ENCODE results near the gene OR51I1. TPM values are rescaled to one million over a fixed set of nuclear protein-coding genes. Genes with fewer than 3 reads are reported as not detected.

The OR51I1 gene
- polyA plus RNA-seq, 2 of the 4 experiments (the other 2 are of a cell fraction), result not detected

DNA sequence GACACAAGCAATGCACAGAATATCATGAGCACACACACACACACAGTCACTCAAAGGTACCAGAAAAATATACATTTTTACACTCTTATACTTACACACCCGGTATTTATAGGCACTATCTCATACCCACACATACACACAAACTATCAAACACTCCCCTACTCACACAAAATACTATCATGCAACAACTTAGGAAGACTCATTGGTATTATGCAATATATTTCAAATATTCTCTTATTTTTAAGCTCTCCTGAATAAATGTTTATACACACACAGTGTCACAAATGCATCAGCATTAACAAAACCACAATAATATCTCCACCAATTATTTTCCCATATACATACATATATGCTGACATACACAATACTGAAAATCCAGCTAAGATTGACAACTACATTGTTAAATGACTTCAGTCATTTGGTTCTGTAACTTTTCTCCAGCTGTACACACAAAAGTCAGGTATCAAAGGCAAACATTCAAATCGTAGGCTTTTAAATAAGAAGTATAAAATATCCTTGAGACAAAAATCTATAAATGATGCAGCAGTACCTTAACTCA is 2.6 kb upstream of the OR51I1 start:
- no peak for FAIRE-seq
- peak; percentile 65 for TF ChIP-seq MAFK (IDR thresholded peaks at IDR 0.05; ENCODE audit: partially characterized antibody)
- no peak for TF ChIP-seq HES2 (IDR thresholded peaks at IDR 0.05)
- TF ChIP-seq ZC3H11A (IDR thresholded peaks at IDR 0.05), result no peak
- Histone ChIP-seq H3K4me3 (no peak overlapping the region), H3K27ac (no peak overlapping the region), H3K4me2 (no peak overlapping the region), H3K9me3 (no peaks in the 10 kb centered on the region), H3K4me1 (no peaks in the 10 kb centered on the region)
- WGBS (ENCODE audit: missing lambda C conversion rate), result 1% methylated on average over 2 of the region's 2 CpGs
- ATAC-seq, result no peak
- ChIA-PET POLR2A (no interaction called here), CTCF (interaction anchor here (0.5 kb wide), 1 partner anchor 111 kb away, joined by 5 read pairs; no protein-coding TSS in a partner anchor)
- DNase-seq (ENCODE audit: low read depth in 1 of 2, low spot score in 1 of 2), result no peak

DNA sequence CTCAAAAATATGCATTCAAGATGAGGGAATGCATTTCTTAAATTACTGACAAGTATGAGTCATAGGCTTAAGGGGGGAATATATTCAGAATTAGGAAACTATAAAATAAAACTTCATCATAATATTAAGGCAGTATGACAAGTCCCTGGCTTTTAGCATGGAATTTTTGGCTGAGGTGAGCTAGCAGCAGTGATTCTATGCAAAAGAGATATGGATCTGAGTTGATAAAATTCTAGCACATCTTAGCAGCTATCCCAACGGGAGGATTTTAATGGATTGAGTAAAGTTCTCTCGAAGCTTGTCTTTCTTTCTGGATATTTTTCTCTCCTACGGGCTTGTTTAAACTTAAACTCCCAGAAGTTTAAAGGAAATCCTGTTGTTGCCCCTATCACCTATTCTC is 18.2 kb downstream of the OR51I1 start:
- 15% methylated on average over 3 of the region's 3 CpGs for WGBS (ENCODE audit: missing lambda C conversion rate)
- DNase-seq (ENCODE audit: low read depth in 1 of 2, low spot score in 1 of 2) (no peak), FAIRE-seq (no peak), ATAC-seq (no peak)
- ChIA-PET POLR2A (no interaction called here), CTCF (interaction anchor here (1.4 kb wide), 1 partner anchor 53 kb away, joined by 5 read pairs; no protein-coding TSS in a partner anchor)
- H3K4me3 ChIP-seq, result no peak overlapping the region
- TF ChIP-seq CHD4 (IDR thresholded peaks at IDR 0.05; ENCODE audit: borderline replicate concordance) (no peak), FOSL2 (IDR thresholded peaks at IDR 0.05) (no peak), FOSL2 (CRISPR knock-in tag; IDR thresholded peaks at IDR 0.05) (peak; percentile 46; the same call in 1 of the 2 replicates), EHMT2 (IDR thresholded peaks at IDR 0.05; ENCODE audit: low read depth) (no peak), RARB (CRISPR knock-in tag; IDR thresholded peaks at IDR 0.05) (no peak)
- TF ChIP-seq, protein P1, sequence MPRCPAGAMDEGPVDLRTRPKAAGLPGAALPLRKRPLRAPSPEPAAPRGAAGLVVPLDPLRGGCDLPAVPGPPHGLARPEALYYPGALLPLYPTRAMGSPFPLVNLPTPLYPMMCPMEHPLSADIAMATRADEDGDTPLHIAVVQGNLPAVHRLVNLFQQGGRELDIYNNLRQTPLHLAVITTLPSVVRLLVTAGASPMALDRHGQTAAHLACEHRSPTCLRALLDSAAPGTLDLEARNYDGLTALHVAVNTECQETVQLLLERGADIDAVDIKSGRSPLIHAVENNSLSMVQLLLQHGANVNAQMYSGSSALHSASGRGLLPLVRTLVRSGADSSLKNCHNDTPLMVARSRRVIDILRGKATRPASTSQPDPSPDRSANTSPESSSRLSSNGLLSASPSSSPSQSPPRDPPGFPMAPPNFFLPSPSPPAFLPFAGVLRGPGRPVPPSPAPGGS (IDR thresholded peaks at IDR 0.05), result no peak
- H3K4me2 ChIP-seq, result no peak overlapping the region
- no peaks in the 10 kb centered on the region for H3K4me1 ChIP-seq
- no peaks in the 10 kb centered on the region for H3K9me3 ChIP-seq
- no peak overlapping the region for H3K27ac ChIP-seq

GRCh38 chr11:5421811-5422210 is 19.5 kb downstream of the OR51I1 start, which contains the start of gene OR51Q1:
OR51Q1 (plus strand) TSS chr11:5422111; CDS start chr11:5422201, 90 bp downstream.
- H3K9me3 ChIP-seq, result no peaks in the 10 kb centered on the region
- H3K4me2 ChIP-seq, result no peak within 1 kb of the TSS
- FAIRE-seq (no peak), DNase-seq (ENCODE audit: low read depth in 1 of 2, low spot score in 1 of 2) (no peak), ATAC-seq (no peak)
- no peaks in the 10 kb centered on the region for H3K4me1 ChIP-seq
- 33% methylated on average over 1 of the region's 1 CpG for WGBS (ENCODE audit: missing lambda C conversion rate)
- ChIA-PET CTCF (no interaction called here), POLR2A (no interaction called here)
- H3K4me3 ChIP-seq, result no peak within 1 kb of the TSS
- H3K27ac ChIP-seq, result no peak within 1 kb of the TSS
- TF ChIP-seq, protein P2, sequence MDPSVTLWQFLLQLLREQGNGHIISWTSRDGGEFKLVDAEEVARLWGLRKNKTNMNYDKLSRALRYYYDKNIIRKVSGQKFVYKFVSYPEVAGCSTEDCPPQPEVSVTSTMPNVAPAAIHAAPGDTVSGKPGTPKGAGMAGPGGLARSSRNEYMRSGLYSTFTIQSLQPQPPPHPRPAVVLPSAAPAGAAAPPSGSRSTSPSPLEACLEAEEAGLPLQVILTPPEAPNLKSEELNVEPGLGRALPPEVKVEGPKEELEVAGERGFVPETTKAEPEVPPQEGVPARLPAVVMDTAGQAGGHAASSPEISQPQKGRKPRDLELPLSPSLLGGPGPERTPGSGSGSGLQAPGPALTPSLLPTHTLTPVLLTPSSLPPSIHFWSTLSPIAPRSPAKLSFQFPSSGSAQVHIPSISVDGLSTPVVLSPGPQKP (IDR thresholded peaks at IDR 0.05; ENCODE audit: low read depth, low read length), result no peak
- TF ChIP-seq, protein P3, sequence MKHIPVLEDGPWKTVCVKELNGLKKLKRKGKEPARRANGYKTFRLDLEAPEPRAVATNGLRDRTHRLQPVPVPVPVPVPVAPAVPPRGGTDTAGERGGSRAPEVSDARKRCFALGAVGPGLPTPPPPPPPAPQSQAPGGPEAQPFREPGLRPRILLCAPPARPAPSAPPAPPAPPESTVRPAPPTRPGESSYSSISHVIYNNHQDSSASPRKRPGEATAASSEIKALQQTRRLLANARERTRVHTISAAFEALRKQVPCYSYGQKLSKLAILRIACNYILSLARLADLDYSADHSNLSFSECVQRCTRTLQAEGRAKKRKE (CRISPR knock-in tag; IDR thresholded peaks at IDR 0.05; ENCODE audit: low read depth), result no peak
- TF ChIP-seq TP53 (CRISPR knock-in tag; IDR thresholded peaks at IDR 0.05), result no peak
- no peak for TF ChIP-seq HEYL (CRISPR knock-in tag; IDR thresholded peaks at IDR 0.05)
- TF ChIP-seq, protein P4, sequence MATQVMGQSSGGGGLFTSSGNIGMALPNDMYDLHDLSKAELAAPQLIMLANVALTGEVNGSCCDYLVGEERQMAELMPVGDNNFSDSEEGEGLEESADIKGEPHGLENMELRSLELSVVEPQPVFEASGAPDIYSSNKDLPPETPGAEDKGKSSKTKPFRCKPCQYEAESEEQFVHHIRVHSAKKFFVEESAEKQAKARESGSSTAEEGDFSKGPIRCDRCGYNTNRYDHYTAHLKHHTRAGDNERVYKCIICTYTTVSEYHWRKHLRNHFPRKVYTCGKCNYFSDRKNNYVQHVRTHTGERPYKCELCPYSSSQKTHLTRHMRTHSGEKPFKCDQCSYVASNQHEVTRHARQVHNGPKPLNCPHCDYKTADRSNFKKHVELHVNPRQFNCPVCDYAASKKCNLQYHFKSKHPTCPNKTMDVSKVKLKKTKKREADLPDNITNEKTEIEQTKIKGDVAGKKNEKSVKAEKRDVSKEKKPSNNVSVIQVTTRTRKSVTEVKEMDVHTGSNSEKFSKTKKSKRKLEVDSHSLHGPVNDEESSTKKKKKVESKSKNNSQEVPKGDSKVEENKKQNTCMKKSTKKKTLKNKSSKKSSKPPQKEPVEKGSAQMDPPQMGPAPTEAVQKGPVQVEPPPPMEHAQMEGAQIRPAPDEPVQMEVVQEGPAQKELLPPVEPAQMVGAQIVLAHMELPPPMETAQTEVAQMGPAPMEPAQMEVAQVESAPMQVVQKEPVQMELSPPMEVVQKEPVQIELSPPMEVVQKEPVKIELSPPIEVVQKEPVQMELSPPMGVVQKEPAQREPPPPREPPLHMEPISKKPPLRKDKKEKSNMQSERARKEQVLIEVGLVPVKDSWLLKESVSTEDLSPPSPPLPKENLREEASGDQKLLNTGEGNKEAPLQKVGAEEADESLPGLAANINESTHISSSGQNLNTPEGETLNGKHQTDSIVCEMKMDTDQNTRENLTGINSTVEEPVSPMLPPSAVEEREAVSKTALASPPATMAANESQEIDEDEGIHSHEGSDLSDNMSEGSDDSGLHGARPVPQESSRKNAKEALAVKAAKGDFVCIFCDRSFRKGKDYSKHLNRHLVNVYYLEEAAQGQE (IDR thresholded peaks at IDR 0.05), result no peak
- no peak for TF ChIP-seq HES2 (IDR thresholded peaks at IDR 0.05)
- TF ChIP-seq JUN (IDR thresholded peaks at IDR 0.05), result no peak
- TF ChIP-seq NR3C1 (IDR thresholded peaks at IDR 0.05), result no peak
- TF ChIP-seq KDM1A (IDR thresholded peaks at IDR 0.05; ENCODE audit: low read depth), result no peak
- no peak for TF ChIP-seq HOXA7 (CRISPR knock-in tag; IDR thresholded peaks at IDR 0.05)
- no peak for TF ChIP-seq HOXB5 (CRISPR knock-in tag; IDR thresholded peaks at IDR 0.05)
- TF ChIP-seq HDAC2 (IDR thresholded peaks at IDR 0.05), result no peak
- TF ChIP-seq JUNB (IDR thresholded peaks at IDR 0.05), result no peak
